Measurements from ENCODE around the gene STK32C. TPM values are rescaled to one million over a fixed set of nuclear protein-coding genes. Genes with fewer than 3 reads are reported as not detected.

Gene STK32C
- total and polyA plus RNA-seq, 2 donors = 4.8 to 13.6 TPM

DNA sequence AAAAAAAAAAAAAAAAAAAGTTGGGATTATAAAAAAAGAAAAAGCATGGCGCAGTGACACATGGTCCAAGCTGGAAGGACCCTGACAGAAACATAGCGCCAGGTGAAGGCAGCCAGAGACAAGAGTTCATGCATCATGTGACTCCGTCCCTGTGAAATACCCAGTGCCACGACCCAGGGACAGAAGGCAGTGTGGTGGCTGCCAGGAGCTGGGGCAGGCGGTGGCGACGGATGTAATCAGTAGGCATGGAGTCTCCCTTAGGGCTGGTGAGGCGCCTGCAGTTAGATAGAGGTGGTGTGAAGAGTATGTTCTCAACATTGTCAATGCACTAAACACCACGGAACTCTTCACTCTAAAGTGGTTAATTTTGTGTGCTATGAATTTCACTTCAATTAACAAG is 43.9 kb downstream of the STK32C start:
- H3K27ac ChIP-seq (ENCODE audit: low read depth) = no peak overlapping the region
- no peak for DNase-seq (ENCODE audit: extremely low spot score)
- WGBS = 89% methylated on average over 9 of the region's 9 CpGs
- no peaks in the 10 kb centered on the region for H3K4me1 ChIP-seq (ENCODE audit: insufficient read depth)
- no peaks in the 10 kb centered on the region for H3K36me3 ChIP-seq (ENCODE audit: insufficient read depth)
- H3K4me3 ChIP-seq (ENCODE audit: low read depth, low read length) = no peak overlapping the region

GRCh38 chr10:132259702-132260482 is 47.9 kb downstream of the STK32C start:
- H3K27ac ChIP-seq (ENCODE audit: low read depth) = no peak overlapping the region
- no peaks in the 10 kb centered on the region for H3K4me1 ChIP-seq (ENCODE audit: insufficient read depth)
- no peak for DNase-seq (ENCODE audit: extremely low spot score)
- 92% methylated on average over 27 of the region's 27 CpGs for WGBS
- H3K36me3 ChIP-seq (ENCODE audit: insufficient read depth) = no peaks in the 10 kb centered on the region
- H3K4me3 ChIP-seq (ENCODE audit: low read depth, low read length) = no peak overlapping the region

DNA sequence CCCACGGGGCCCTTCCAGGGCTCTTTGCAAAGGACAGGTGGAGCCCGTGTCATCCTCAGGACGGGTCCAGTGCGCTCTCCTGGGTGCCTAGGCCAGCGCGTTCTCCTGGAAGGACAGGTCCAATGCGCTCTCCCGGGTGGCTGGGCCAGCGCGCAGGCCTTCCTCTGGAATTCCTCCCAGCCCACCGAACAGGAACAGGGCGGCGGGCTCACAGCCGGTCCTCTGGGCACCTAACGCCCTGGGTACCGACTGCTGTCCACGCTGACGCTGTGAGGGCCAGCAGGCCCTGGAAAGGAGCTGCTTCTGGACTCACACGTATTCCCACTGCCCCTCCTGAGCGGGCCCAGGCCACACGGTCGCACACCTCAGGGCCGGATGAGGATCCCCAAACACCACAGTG is 49.3 kb downstream of the STK32C start:
- 94% methylated on average over 23 of the region's 23 CpGs for WGBS
- H3K27ac ChIP-seq (ENCODE audit: low read depth) = no peak overlapping the region
- DNase-seq (ENCODE audit: extremely low spot score) = no peak
- no peak overlapping the region for H3K4me3 ChIP-seq (ENCODE audit: low read depth, low read length)
- H3K4me1 ChIP-seq (ENCODE audit: insufficient read depth) = no peaks in the 10 kb centered on the region
- H3K36me3 ChIP-seq (ENCODE audit: insufficient read depth) = no peaks in the 10 kb centered on the region

GRCh38 chr10:132257907-132258306 is 49.8 kb downstream of the STK32C start:
- 87% methylated on average over 9 of the region's 9 CpGs for WGBS
- no peak for DNase-seq (ENCODE audit: extremely low spot score)
- no peak overlapping the region for H3K4me3 ChIP-seq (ENCODE audit: low read depth, low read length)
- no peaks in the 10 kb centered on the region for H3K36me3 ChIP-seq (ENCODE audit: insufficient read depth)
- no peaks in the 10 kb centered on the region for H3K4me1 ChIP-seq (ENCODE audit: insufficient read depth)
- no peak overlapping the region for H3K27ac ChIP-seq (ENCODE audit: low read depth)

DNA sequence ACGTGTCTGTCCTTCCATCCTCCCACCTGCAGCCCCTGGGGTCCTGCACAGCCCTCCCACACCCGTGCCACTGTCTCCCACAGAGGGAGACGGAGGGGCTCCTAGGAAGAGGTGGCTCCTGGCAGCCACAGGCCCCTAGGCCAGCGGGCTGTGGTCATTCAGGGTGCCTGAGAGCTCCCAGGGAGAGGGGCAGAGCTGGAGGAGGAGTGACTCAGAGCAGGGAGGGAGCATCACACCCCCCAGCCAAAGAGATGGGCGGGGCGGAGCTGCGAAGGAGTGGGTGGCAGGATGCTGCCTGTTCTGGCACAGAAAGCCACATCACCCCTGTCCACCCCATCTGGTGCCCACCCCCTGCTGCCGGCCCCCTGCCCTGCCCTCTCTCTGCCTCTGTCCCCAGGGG is 50.5 kb downstream of the STK32C start:
- 75% methylated on average over 8 of the region's 8 CpGs for WGBS
- no peaks in the 10 kb centered on the region for H3K4me1 ChIP-seq (ENCODE audit: insufficient read depth)

DNA sequence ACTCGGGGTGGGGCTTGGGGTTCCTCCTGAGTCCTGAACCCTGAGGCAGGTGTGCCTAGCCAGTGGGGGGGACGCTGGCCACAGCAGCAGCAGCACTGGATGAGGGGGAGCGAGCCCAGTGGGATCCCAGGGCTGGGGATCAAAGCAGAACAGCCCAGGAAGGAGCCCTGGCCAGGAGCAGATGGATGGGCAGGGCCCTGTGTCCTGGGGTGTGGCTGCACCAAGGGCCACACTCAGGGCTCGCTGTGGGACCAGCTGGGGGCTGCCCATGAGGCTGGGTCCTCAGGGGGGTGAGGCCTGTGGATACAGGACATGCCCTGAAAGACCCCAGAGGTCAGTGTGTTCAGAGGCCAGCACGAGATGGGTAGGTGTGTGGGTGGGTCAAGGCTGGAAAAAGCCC is 50.9 kb downstream of the STK32C start:
- Histone ChIP-seq H3K4me3 (ENCODE audit: low read depth, low read length) (no peak overlapping the region), H3K4me1 (ENCODE audit: insufficient read depth) (no peaks in the 10 kb centered on the region), H3K36me3 (ENCODE audit: insufficient read depth) (no peaks in the 10 kb centered on the region), H3K27ac (ENCODE audit: low read depth) (no peak overlapping the region)
- DNase-seq (ENCODE audit: extremely low spot score) = no peak
- WGBS = 90% methylated on average over 5 of the region's 5 CpGs

More for the DNA sequence above, 50.5 kb downstream of the STK32C start:
- Histone ChIP-seq H3K36me3 (ENCODE audit: insufficient read depth) (no peaks in the 10 kb centered on the region), H3K27ac (ENCODE audit: low read depth) (no peak overlapping the region), H3K4me3 (ENCODE audit: low read depth, low read length) (no peak overlapping the region)
- no peak for DNase-seq (ENCODE audit: extremely low spot score)

DNA sequence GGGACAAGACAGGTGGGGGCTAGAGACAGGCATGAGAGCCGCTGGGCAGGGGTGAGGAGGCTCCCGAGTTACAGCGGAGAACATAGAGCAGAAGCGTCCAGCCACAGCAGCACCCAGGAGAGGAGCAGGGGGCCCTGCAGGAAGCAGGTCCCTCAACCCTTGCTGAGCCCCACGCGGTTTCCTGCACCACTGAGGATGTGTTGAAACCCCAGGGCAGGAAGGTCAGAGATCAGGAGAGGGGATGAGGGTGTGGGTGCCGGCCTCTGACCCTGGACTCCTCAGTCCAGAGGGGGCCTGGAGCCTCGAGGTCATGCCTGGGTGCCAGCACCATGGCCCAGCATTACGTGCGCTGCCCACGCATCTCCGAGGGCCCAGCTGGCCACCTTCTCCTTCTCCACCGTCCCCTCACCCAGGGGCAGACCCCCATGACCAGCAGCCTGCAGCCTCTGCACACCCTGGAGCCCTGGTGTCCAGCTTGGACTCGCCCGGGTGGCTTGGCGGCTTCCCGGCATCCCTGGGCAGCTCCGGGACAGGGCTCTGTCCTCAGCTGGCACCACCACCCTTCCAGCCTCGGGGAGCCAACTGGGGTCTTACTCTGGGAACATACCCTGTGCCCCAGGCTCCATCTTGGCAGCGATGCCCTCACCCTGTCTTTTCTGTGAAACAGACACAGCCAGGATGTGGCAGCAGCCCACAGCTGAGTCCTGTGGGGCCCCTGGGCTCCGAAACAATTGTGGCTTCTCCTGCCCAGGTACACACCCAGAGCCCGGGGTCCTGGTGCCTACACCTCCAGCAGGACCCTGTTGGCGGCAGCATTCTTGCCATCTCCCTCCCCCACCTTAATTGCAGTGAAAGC is 52.0 kb downstream of the STK32C start:
- no peaks in the 10 kb centered on the region for H3K4me1 ChIP-seq (ENCODE audit: insufficient read depth)
- DNase-seq (ENCODE audit: extremely low spot score) = no peak
- H3K36me3 ChIP-seq (ENCODE audit: insufficient read depth) = no peaks in the 10 kb centered on the region
- 84% methylated on average over 23 of the region's 23 CpGs for WGBS
- H3K27ac ChIP-seq (ENCODE audit: low read depth) = no peak overlapping the region
- no peak overlapping the region for H3K4me3 ChIP-seq (ENCODE audit: low read depth, low read length)

GRCh38 chr10:132254841-132255240 is 52.9 kb downstream of the STK32C start:
- 76% methylated on average over 14 of the region's 14 CpGs for WGBS
- no peak overlapping the region for H3K4me3 ChIP-seq (ENCODE audit: low read depth, low read length)
- no peaks in the 10 kb centered on the region for H3K36me3 ChIP-seq (ENCODE audit: insufficient read depth)
- no peaks in the 10 kb centered on the region for H3K4me1 ChIP-seq (ENCODE audit: insufficient read depth)
- no peak overlapping the region for H3K27ac ChIP-seq (ENCODE audit: low read depth)
- DNase-seq (ENCODE audit: extremely low spot score) = no peak

DNA sequence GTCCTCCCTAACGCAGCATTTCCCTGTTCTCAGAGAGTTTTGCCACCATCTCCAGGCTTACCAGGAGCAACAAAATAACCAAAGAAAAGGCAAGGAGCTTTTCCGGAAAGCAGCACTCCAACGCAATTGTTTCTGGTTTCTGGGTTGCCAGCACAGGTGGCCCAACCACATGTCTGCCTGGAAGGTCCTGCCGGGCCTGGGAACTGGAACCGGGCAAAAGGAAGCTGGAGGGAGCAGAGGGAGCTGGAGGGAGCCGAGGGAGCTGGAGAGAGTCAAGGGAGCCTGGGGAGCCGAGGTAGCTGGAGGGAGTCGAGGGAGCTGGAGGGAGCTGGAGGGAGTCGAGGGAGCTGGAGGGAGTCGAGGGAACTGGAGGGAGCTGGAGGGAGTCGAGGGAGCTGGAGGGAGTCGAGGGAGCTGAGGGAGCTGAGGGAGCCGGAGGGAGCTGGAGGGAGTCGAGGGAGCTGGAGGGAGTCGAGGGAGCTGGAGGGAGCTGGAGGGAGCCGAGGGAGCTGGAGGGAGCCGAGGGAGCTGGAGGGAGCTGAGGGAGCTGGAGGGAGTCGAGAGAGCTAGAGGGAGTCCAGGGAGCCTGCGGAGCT is 54.6 kb downstream of the STK32C start:
- Histone ChIP-seq H3K4me1 (ENCODE audit: insufficient read depth) (no peaks in the 10 kb centered on the region), H3K27ac (ENCODE audit: low read depth) (no peak overlapping the region), H3K36me3 (ENCODE audit: insufficient read depth) (no peaks in the 10 kb centered on the region), H3K4me3 (ENCODE audit: low read depth, low read length) (no peak overlapping the region)
- no peak for DNase-seq (ENCODE audit: extremely low spot score)
- WGBS = 47% methylated on average over 19 of the region's 19 CpGs

DNA sequence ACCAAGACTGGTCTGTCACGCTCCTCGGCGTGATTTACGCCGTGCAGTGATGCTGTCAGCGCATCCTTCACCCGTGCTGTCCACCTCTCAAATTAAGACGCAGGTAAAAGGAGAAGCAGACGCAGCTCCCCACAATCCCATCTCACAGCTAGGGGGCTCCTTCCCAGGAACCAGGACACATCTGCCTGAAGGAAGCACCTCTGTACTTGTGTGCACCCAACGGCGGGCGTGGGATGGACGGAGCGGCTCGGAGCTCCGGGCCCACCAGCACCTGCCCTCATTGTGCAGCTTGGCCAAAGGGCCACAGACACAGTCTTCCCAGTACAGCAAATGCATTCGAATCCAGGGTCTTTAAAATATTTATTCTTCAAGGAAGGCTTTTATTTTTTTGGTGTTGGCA is 55.3 kb downstream of the STK32C start:
- H3K4me1 ChIP-seq (ENCODE audit: insufficient read depth) = no peaks in the 10 kb centered on the region
- H3K36me3 ChIP-seq (ENCODE audit: insufficient read depth) = no peaks in the 10 kb centered on the region
- WGBS = 93% methylated on average over 17 of the region's 17 CpGs

DNA sequence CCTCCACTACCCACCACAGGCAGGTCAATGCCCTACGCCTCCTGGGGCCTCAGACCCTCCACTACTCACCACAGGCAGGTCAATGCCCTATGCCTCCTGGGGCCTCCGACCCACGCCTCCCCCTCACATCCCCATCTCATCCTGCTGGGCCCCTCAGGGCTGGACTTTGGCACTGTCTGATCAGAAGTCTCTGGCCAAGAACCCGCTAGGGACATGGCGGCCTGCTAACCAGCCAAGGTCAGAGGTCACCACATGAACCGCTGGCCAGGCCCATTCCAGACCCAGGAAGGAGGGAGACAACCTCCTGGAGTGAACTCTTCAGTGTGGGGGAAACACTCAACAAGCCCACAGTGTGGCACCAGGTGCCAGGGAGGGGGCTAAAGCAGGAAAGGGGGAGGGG is 55.8 kb downstream of the STK32C start:
- 94% methylated on average over 6 of the region's 6 CpGs for WGBS
- Histone ChIP-seq H3K27ac (ENCODE audit: low read depth) (no peak overlapping the region), H3K4me3 (ENCODE audit: low read depth, low read length) (no peak overlapping the region), H3K4me1 (ENCODE audit: insufficient read depth) (no peaks in the 10 kb centered on the region), H3K36me3 (ENCODE audit: insufficient read depth) (no peaks in the 10 kb centered on the region)
- DNase-seq (ENCODE audit: extremely low spot score) = no peak

More for the DNA sequence above, 55.3 kb downstream of the STK32C start:
- Histone ChIP-seq H3K4me3 (ENCODE audit: low read depth, low read length) (no peak overlapping the region), H3K27ac (ENCODE audit: low read depth) (no peak overlapping the region)
- DNase-seq (ENCODE audit: extremely low spot score) = no peak

- no peak for DNase-seq (ENCODE audit: extremely low spot score)
- Histone ChIP-seq H3K36me3 (ENCODE audit: insufficient read depth) (no peaks in the 10 kb centered on the region), H3K4me3 (ENCODE audit: low read depth, low read length) (no peak overlapping the region), H3K27ac (ENCODE audit: low read depth) (no peak overlapping the region), H3K4me1 (ENCODE audit: insufficient read depth) (no peaks in the 10 kb centered on the region)
- WGBS = 86% methylated on average over 29 of the region's 30 CpGs
These were observed 57.0 kb downstream of the STK32C start for GRCh38 chr10:132250481-132251475.

DNA sequence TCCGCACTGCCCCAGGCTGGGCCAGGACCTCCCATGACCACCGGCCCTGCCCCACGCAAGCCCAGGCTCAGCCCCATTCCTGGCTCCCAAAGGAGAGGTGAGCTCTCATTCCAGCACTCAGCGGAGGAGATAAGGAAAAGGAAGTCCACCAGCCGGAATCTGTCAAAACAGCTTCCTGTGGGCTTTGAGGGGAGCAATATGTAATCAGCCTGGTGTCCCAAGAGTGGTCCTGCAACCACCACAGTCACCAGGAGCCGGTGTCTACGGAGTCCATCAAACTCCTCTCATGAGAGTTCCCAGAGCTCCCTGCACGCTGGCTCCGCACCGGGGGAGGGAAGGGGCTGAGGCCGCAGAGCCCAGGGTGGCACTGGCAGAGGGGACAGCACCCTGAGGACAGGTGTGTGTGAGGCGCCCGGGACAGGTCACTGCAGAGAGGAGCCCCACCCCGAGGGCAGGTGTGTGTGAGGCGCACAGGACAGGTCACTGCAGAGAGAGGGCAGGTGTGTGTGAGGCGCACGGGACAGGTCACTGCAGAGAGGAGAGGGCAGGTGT is 57.9 kb downstream of the STK32C start:
- H3K4me1 ChIP-seq (ENCODE audit: insufficient read depth) = no peaks in the 10 kb centered on the region
- WGBS = 64% methylated on average over 17 of the region's 17 CpGs
- DNase-seq (ENCODE audit: extremely low spot score) = no peak

More for the DNA sequence above, 57.9 kb downstream of the STK32C start:
- Histone ChIP-seq H3K4me3 (ENCODE audit: low read depth, low read length) (no peak overlapping the region), H3K36me3 (ENCODE audit: insufficient read depth) (no peaks in the 10 kb centered on the region), H3K27ac (ENCODE audit: low read depth) (no peak overlapping the region)

Measured in urinary bladder (tissue), 4 donors.